Omental fat pad (tissue), 4 donors: ENCODE results near the gene TTC9C. TPM values are rescaled to one million over a fixed set of nuclear protein-coding genes. Genes with fewer than 3 reads are reported as not detected.

Experiments used
- ATAC-seq: fragments of 150-250 bp; one replicate; pipeline ENCODE4 v1.9.1; 2016; ENCODE audit warnings: mild to moderate bottlenecking, moderate library complexity; ENCODE audit not compliant: low FRiP score
- DNase-seq: peaks from one replicate; pipeline ENCODE4 v3.0.0-alpha.2; 2019; ENCODE audit warnings: low spot score
- CTCF ChIP-seq, 3 donors: fragments of 450-650 bp; IDR thresholded peaks; one replicate each; pipeline ENCODE4 v1.5.1; 2016 to 2017; ENCODE audit warnings: antibody characterized with exemption in 3 of 3, mild to moderate bottlenecking in 3 of 3, moderate library complexity in 2 of 3
- total RNA-seq, 4 donors: library from RNA; depleted of rRNA; stranded (reverse); fragments of >200 nt; gene quantifications; one replicate each; pipeline ENCODE4 v1.1.0, GENCODE V29; 2016

The TTC9C gene, protein sequence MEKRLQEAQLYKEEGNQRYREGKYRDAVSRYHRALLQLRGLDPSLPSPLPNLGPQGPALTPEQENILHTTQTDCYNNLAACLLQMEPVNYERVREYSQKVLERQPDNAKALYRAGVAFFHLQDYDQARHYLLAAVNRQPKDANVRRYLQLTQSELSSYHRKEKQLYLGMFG
- total RNA-seq, result 10 to 100 TPM; 13.8 to 24.4 (median 19.0) TPM

GRCh38 chr11:62728171-62728988 lies at the start of gene TTC9C:
Gene TTC9C (plus strand): TSS chr11:62728486. CDS start chr11:62728849, 363 bp downstream.
- DNase-seq, result peak; percentile 85
- TF ChIP-seq CTCF (IDR thresholded peaks at IDR 0.05), result no peak
- peak; percentile 46 for ATAC-seq

DNA sequence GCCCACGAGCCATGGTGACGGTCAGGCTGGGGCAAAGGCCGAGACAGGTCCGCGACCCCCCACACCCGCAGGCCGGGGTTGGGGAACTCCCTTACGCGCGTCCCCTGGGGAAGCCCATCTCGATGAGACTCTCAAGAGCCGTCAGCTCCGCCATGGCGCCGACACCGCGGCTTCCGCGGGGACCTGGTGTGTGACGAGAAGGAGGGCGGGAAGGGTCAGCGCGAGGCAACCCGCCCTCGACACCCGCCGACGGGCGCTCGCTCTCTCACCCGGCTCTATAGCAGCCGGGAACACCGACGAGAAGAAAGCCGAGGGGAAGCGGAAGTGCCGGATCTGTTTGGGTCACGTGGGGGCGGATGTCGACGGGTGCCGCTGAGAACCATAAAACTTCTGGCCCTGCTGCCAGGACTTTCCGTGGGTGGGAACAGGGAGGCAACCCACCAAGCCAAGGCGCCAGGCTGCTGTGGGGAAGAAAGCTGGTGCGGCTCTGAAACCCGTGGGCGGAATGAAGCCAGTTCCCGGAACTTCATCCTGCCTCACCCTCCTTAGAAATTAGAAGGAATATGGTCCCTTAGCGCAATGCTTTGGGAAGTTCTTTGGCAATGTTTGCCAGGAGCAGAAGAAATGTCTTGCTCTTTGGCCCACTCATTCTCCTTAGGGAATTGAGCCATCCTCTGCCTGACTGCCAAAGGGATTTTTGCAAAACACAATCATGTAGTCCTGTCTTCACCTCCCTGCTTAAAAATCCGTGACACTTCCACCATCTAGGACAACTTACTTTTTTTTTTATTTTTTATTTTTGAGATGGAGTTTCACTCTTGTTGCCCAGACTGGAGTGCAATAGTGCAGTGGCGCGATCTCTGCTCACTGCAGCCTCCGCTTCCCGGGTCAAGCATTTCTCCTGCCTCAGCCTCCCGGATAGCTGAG lies 49.3 kb upstream of the TTC9C start, which contains the start of gene UBXN1:
UBXN1 (minus strand) TSS at position 304 of the 927 bp plus-strand sequence; CDS start at position 154, 150 bp downstream.
- ATAC-seq (peak; percentile 93), DNase-seq (peak; percentile 87)
- no peak for TF ChIP-seq CTCF (IDR thresholded peaks at IDR 0.05)

DNA sequence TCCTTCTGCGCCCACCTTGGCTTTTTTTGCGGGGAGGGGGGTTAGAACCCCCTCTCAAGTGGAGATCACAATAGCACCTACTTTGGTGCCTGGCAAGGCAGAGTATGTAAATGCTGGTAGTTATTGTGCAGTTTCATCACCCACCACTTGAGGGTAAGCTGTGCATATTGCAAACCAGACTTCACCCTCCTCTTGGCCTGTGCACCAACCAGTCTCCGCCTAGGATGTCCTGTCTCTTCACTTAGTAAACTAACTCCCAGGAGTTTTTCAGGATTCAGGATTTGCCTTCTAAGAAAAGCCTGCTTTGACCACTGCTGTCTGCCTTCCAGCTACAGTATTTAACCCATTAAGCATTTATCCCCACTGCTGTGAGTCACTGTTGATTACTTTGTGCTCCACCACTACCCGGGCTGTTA lies 47.5 kb upstream of the TTC9C start:
- peak; percentile 70 for ATAC-seq
- TF ChIP-seq CTCF (IDR thresholded peaks at IDR 0.05), result no peak
- DNase-seq, result no peak

DNA sequence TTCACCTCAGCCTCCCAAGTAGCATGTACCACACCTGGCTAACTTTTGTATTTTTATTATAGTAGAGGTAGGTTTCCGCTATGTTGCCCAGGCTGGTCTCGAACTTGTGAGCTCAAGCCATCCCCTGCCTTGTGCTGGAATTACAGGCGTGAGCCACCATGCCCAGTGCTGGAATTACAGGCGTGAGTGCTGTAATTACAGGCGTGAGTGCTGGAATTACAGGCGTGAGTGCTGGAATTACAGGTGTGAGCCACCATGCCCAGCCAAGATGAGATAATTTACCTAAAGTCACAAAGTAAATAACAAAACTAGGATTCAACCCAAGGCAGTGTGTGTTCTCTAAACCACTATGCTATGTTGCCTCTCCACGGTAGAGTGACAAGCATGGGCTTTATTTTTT lies 45.8 kb upstream of the TTC9C start:
- no peak for ATAC-seq
- TF ChIP-seq CTCF (IDR thresholded peaks at IDR 0.05), result no peak
- no peak for DNase-seq

DNA sequence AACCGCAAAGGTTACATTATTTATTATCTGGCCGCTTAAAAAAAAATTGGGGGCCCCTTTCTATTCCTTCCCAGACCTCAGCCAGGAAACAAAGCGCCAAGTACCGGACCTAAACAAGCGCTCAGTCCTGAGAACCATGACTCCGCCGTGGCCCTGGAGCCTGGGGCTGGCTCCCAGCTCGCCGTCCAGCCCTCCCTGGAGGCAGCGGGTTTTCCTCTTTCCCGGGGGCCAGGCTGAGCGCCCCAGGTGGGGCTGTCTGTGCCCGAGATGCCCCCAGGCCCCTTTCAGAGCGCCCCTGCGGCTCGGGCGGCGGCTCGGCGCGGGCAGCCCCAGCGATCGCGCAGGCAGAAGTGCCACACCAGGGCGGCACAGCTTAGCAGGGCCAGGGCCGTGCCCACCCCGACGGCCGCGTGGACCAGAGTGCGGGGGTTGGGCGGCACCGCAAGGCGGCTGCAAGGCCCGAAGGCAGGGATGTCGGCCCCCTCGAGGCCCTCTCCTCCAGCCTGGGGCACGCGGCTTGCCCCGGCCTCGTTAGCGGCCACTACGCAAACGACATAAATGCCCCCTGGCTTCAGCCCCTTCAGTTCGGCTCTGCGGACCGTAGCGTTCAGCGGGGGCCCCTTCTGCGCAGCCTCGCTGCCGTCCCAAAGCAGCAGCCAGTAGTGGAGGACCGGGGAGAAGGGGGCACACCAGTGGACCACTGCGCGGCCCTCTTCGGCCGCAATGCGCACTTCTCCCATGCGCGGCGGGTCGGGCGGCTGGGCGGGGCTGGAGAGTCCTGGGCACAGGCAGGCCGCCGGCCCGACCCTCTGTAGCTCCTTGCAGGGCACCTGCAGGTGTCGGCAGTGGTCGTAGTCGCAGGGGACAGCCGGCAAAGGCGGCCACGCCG lies 40.5 kb upstream of the TTC9C start:
- ATAC-seq (no peak), DNase-seq (no peak)
- no peak for TF ChIP-seq CTCF (IDR thresholded peaks at IDR 0.05)

DNA sequence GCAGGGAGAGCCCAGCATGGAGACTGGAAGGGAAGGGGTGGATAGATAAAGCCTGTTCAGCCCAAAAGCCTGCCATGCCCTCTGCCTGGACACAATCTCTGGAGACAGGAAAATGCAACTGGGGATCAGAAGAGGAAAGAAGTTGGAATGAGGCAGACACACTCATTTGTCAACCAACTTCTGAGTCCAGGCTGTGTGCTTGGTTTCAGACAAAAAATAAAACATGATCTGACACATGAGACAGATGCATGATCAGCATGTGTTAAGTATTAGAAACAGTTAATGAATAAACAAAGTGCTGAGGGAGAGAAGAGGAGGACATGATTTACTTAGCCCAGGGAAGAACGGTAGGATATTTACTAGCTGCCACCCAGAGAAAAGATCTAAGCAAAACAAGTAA lies 39.8 kb upstream of the TTC9C start:
- no peak for DNase-seq
- no peak for TF ChIP-seq CTCF (IDR thresholded peaks at IDR 0.05)
- no peak for ATAC-seq
